ENCODE data around the gene DLG2.

Gene DLG2

GRCh38 chr11:84628871-84629620 lies 998.1 kb downstream of the DLG2 start:
- TF ChIP-seq, protein P1, sequence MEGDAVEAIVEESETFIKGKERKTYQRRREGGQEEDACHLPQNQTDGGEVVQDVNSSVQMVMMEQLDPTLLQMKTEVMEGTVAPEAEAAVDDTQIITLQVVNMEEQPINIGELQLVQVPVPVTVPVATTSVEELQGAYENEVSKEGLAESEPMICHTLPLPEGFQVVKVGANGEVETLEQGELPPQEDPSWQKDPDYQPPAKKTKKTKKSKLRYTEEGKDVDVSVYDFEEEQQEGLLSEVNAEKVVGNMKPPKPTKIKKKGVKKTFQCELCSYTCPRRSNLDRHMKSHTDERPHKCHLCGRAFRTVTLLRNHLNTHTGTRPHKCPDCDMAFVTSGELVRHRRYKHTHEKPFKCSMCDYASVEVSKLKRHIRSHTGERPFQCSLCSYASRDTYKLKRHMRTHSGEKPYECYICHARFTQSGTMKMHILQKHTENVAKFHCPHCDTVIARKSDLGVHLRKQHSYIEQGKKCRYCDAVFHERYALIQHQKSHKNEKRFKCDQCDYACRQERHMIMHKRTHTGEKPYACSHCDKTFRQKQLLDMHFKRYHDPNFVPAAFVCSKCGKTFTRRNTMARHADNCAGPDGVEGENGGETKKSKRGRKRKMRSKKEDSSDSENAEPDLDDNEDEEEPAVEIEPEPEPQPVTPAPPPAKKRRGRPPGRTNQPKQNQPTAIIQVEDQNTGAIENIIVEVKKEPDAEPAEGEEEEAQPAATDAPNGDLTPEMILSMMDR (IDR thresholded peaks at IDR 0.05): no peak
- Histone ChIP-seq H3K27me3 (no peaks in the 10 kb centered on the region), H3K36me3 (no peaks in the 10 kb centered on the region), H3K4me1 (ENCODE audit: control insufficient read depth in 1 of 2, insufficient read depth in 1 of 2, low read depth in 1 of 2, low read length in 1 of 2) (no peaks in the 10 kb centered on the region), H3K4me3 (ENCODE audit: low read depth in 1 of 2, low read length in 1 of 2) (no peak overlapping the region), H3K9me3 (no peaks in the 10 kb centered on the region), H3K27ac (no peak overlapping the region)

DNA sequence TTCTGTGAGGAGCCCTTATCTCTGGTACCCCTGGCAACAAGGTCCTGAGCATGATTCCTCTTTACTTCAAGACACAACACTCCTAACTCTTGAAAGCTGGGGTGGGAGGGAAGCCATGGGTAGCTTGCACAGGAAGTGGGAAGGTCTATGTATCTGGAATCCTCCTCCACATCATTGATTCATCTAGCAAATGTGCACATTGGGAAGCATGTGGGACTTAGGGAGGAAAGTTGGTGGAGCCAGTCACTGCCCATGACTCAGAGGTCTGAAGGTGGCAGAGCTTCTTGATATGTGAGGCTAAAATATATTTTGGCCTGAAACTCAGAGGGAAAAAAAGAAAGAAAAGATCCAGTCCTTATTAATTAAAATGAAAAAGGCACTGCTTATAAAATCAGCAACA lies 1000.9 kb downstream of the DLG2 start:
- TF ChIP-seq, protein P1 (IDR thresholded peaks at IDR 0.05): no peak
- Histone ChIP-seq H3K9me3 (no peaks in the 10 kb centered on the region), H3K27ac (no peak overlapping the region), H3K4me3 (ENCODE audit: low read depth in 1 of 2, low read length in 1 of 2) (no peak overlapping the region), H3K4me1 (ENCODE audit: control insufficient read depth in 1 of 2, insufficient read depth in 1 of 2, low read depth in 1 of 2, low read length in 1 of 2) (no peaks in the 10 kb centered on the region), H3K27me3 (no peaks in the 10 kb centered on the region), H3K36me3 (no peaks in the 10 kb centered on the region)

- H3K4me3 ChIP-seq (ENCODE audit: low read depth in 1 of 2, low read length in 1 of 2): no peak overlapping the region
- H3K9me3 ChIP-seq: no peaks in the 10 kb centered on the region
- TF ChIP-seq, protein P1 (IDR thresholded peaks at IDR 0.05): no peak
- H3K36me3 ChIP-seq: no peaks in the 10 kb centered on the region
- no peaks in the 10 kb centered on the region for H3K4me1 ChIP-seq (ENCODE audit: control insufficient read depth in 1 of 2, insufficient read depth in 1 of 2, low read depth in 1 of 2, low read length in 1 of 2)
- H3K27me3 ChIP-seq: no peaks in the 10 kb centered on the region
- no peak overlapping the region for H3K27ac ChIP-seq
These were observed 1014.5 kb downstream of the DLG2 start for GRCh38 chr11:84612645-84613044.

DNA sequence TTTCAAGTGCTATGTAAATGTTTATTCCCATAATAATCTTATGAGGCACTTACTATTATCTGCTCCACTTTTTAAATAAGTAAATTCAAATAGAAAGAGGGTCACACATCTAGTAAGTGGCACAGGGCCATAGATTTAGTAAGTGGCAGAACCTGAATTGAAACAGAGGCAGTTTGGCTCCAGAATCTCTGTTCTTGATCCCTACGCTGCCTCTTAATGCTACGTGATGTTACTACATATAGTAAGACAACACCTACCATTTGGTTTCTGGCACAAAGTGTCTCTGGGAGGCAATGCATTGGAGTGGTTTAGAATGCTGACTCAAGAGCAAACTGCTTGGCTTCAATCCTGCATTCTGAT lies 1018.3 kb downstream of the DLG2 start:
- Histone ChIP-seq H3K27me3 (no peaks in the 10 kb centered on the region), H3K9me3 (no peaks in the 10 kb centered on the region), H3K4me1 (ENCODE audit: control insufficient read depth in 1 of 2, insufficient read depth in 1 of 2, low read depth in 1 of 2, low read length in 1 of 2) (no peaks in the 10 kb centered on the region), H3K36me3 (no peaks in the 10 kb centered on the region), H3K27ac (no peak overlapping the region), H3K4me3 (ENCODE audit: low read depth in 1 of 2, low read length in 1 of 2) (no peak overlapping the region)
- TF ChIP-seq, protein P1 (IDR thresholded peaks at IDR 0.05): no peak

DNA sequence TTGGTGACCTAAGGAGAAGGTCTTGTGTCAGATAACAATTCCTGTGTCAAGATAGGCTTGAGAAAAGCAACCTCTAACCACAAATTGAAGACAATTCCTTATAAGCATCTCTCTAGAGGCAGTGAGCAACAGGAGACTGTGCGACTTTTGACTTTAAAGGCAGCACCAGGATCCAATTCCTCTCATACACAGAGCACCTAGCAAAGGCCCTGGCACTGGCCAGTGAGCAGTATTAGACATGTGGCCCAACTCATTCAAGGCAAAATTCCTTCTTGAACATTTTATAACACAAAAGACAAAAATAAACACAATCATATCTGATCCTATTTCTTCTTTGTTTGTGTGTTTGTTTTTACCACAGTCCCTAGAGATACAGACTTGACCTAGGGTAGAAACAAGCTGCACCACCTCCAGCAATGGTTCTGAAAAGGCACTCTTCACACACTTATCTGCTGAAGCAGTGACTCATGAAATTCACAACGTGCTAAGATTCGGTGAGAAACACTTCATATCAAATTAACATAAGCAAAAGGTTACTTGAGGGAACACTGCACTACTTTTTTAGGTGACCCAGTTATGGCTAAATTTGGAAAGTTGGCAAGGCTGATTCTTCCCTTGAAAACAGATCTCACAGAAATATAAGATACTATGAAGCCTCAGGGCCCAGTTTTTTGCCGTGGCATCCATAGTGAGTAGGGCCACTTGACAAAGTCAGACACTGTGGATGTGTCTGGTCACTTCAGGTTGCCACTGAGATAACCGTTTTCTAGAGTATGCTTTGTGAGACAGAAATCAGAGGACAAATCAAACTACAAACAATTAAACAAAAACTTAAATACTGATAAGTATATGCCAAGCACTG lies 1018.9 kb downstream of the DLG2 start:
- Histone ChIP-seq H3K9me3 (no peaks in the 10 kb centered on the region), H3K36me3 (no peaks in the 10 kb centered on the region), H3K4me3 (ENCODE audit: low read depth in 1 of 2, low read length in 1 of 2) (no peak overlapping the region), H3K4me1 (ENCODE audit: control insufficient read depth in 1 of 2, insufficient read depth in 1 of 2, low read depth in 1 of 2, low read length in 1 of 2) (no peaks in the 10 kb centered on the region), H3K27me3 (no peaks in the 10 kb centered on the region), H3K27ac (no peak overlapping the region)
- TF ChIP-seq, protein P1 (IDR thresholded peaks at IDR 0.05): no peak

All from neutrophil (primary cell).